Endothelial cell of umbilical vein (primary cell): Measurements from ENCODE around the gene MFGE8. TPM values are rescaled to one million over a fixed set of nuclear protein-coding genes. Genes with fewer than 3 reads are reported as not detected.

Experiments
- BruUV-seq: library from RNA; stranded (reverse); fragments of 400-500 nt; replicated peaks from 2 replicates; lab custom pipeline; 2021; lab: Mats Ljungman, UMichigan
- CTCF ChIA-PET: fragments of 300-600, 350-600 bp; sonication (Branson Sonifier 250); formaldehyde crosslinking; loops from one replicate; lab custom pipeline; 2021; ENCODE audit warnings: antibody characterized with exemption, inconsistent platforms; lab: Charles Lee
- POLR2A ChIA-PET: fragments of 300-600, 350-600 bp; sonication (Branson Sonifier 250); formaldehyde crosslinking; loops from one replicate; lab custom pipeline; 2021; ENCODE audit warnings: antibody characterized with exemption, inconsistent platforms; lab: Charles Lee
- DNase-seq: peaks from one replicate; pipeline ENCODE4 v3.0.0-alpha.2; 2011; ENCODE audit warnings: low read depth, low spot score
- FAIRE-seq: peaks from 2 replicates; lab custom pipeline; 2011; peaks lifted over from hg19 to GRCh38; lab: Jason Lieb, UNC
- H2AFZ ChIP-seq: 2 replicates; pipeline ENCODE4 v1.6.0; 2012; ENCODE audit warnings: low read depth, low read length, control low read depth, inconsistent platforms
- H3K27ac ChIP-seq: 2 replicates; pipeline ENCODE4 v1.5.1; 2011; ENCODE audit warnings: low read depth, mild to moderate bottlenecking, control low read depth, low read length, moderate library complexity; ENCODE audit not compliant: insufficient read depth
- H3K27me3 ChIP-seq, 2 experiments: 2 replicates each; pipeline versions ENCODE4 v1.6.0 to v1.6.1; 2011; ENCODE audit warnings: low read length in 2 of 2, mixed read lengths in 1 of 2; ENCODE audit not compliant: control insufficient read depth in 2 of 2, insufficient read depth in 2 of 2
- H3K36me3 ChIP-seq, 2 experiments: 2 replicates in 1 of 2; 3 replicates in 1 of 2; pipeline ENCODE4 v1.5.1; 2011; ENCODE audit warnings: low read length in 2 of 2, mild to moderate bottlenecking in 1 of 2, moderate library complexity in 1 of 2; ENCODE audit not compliant: control insufficient read depth in 2 of 2, insufficient read depth in 2 of 2; ENCODE audit errors: extremely low read depth in 1 of 2
- H3K4me1 ChIP-seq: 3 replicates; pipeline ENCODE4 v1.5.1; 2011; ENCODE audit warnings: mild to moderate bottlenecking, low read length; ENCODE audit not compliant: control insufficient read depth, insufficient read depth; ENCODE audit errors: extremely low read depth
- H3K4me2 ChIP-seq: 2 replicates; pipeline ENCODE4 v1.6.1; 2011; ENCODE audit warnings: low read length, control low read depth, mixed read lengths; ENCODE audit not compliant: insufficient read depth
- H3K4me3 ChIP-seq, 3 experiments: fragments of 200-600 bp in 1 of 3; sonication (generic), shearing (Covaris generic) in 1 of 3; replicated peaks in 1 of 3; 2 replicates each; pipeline ENCODE4 v1.5.1; 2011 to 2016; ENCODE audit warnings: control low read depth in 3 of 3, low read length in 3 of 3, mild to moderate bottlenecking in 2 of 3, inconsistent platforms in 1 of 3, low read depth in 1 of 3, moderate library complexity in 1 of 3; ENCODE audit not compliant: insufficient read depth in 1 of 3
- H3K79me2 ChIP-seq: 2 replicates; pipeline ENCODE4 v1.6.0; 2012; ENCODE audit warnings: low read length, inconsistent platforms; ENCODE audit not compliant: control insufficient read depth, insufficient read depth
- H3K9ac ChIP-seq: replicated peaks from 2 replicates; pipeline ENCODE3; 2011; ENCODE audit warnings: low read length, control low read depth; ENCODE audit not compliant: insufficient read depth; ENCODE audit errors: extremely low read depth
- H3K9me1 ChIP-seq: replicated peaks from 3 replicates; pipeline ENCODE4 v1.6.0; 2011; ENCODE audit warnings: mild to moderate bottlenecking, low read length; ENCODE audit not compliant: control insufficient read depth, insufficient read depth; ENCODE audit errors: extremely low read depth
- H3K9me3 ChIP-seq: replicated peaks from 2 replicates; pipeline ENCODE4 v1.5.1; 2012; ENCODE audit warnings: low read length, inconsistent platforms; ENCODE audit not compliant: control insufficient read depth, insufficient read depth
- H4K20me1 ChIP-seq: replicated peaks from 2 replicates; pipeline ENCODE3; 2011; ENCODE audit warnings: mild to moderate bottlenecking, low read length; ENCODE audit not compliant: control insufficient read depth, insufficient read depth; ENCODE audit errors: extremely low read depth
- EZH2 ChIP-seq: IDR thresholded peaks from 2 replicates; pipeline ENCODE4 v1.6.1; 2012; ENCODE audit warnings: borderline replicate concordance, low read depth, mild to moderate bottlenecking, moderate library complexity, low read length, inconsistent platforms; ENCODE audit not compliant: severe bottlenecking
- FOS ChIP-seq: IDR thresholded peaks from 2 replicates; pipeline ENCODE4 v1.6.1; 2011; ENCODE audit warnings: mild to moderate bottlenecking, low read length, moderate library complexity, borderline replicate concordance; ENCODE audit not compliant: insufficient read depth
- GATA2 ChIP-seq: IDR thresholded peaks from 2 replicates; pipeline ENCODE4 v1.7.0; 2011; ENCODE audit warnings: low read depth, mild to moderate bottlenecking, moderate library complexity, mixed read lengths, low read length; ENCODE audit not compliant: insufficient read length, insufficient read depth
- JUN ChIP-seq: IDR thresholded peaks from 2 replicates; pipeline ENCODE4 v1.6.1; 2011; ENCODE audit warnings: borderline replicate concordance, low read depth; ENCODE audit not compliant: insufficient read length, insufficient read depth
- MYC ChIP-seq: IDR thresholded peaks from one replicate; pipeline ENCODE4 v1.6.1; 2011; ENCODE audit warnings: mild to moderate bottlenecking, low read depth, low read length
- POLR2A ChIP-seq: IDR thresholded peaks from 2 replicates; pipeline ENCODE4 v1.6.1; 2012; ENCODE audit warnings: low read depth, mild to moderate bottlenecking, control low read depth, low read length
- POLR2AphosphoS5 ChIP-seq: IDR thresholded peaks from 2 replicates; pipeline ENCODE4 v1.6.1; 2012; ENCODE audit warnings: low read depth, mild to moderate bottlenecking, control low read depth, low read length, moderate library complexity; ENCODE audit not compliant: insufficient read depth
- dilution Hi-C: fragments of 300-500 bp; cut with MboI; formaldehyde crosslinking; loops from one replicate; pipeline ENCODE4 v1.15.0; 2019; ENCODE audit warnings: low sequenced_read_pairs; ENCODE audit not compliant: extremely low pct_ligation_motif_present
- intact Hi-C: fragments of 100-400 bp; cut with micrococcal nuclease; formaldehyde crosslinking; loops from one replicate; pipeline ENCODE4 v1.10.0; 2022
- polyA plus RNA-seq, 4 experiments: library from polyadenylated mRNA; depleted of rRNA in 3 of 4; stranded (reverse) in 3 of 4; unstranded in 1 of 4; fragments of >200 nt; gene quantifications; 2 replicates each; pipeline versions ENCODE4 v1.2.1 to v1.2.3, GENCODE V29; 2011 to 2012; ENCODE audit warnings: missing spikeins in 1 of 4
- total RNA-seq: library from RNA; stranded (reverse); gene quantifications from 2 replicates; pipeline ENCODE4 v1.2.3, GENCODE V29; 2021
- TF ChIP-seq, protein P1 (sequence below), 2 donors: IDR thresholded peaks; 1 replicate in 1 of 2; 2 replicates in 1 of 2; pipeline ENCODE4 v1.5.1; 2011; ENCODE audit warnings: low read length in 2 of 2, mild to moderate bottlenecking in 2 of 2, moderate library complexity in 2 of 2, control low read depth in 1 of 2, inconsistent platforms in 1 of 2, low read depth in 1 of 2; ENCODE audit not compliant: insufficient read depth in 1 of 2; ENCODE audit errors: extremely low read depth in 1 of 2
- TF ChIP-seq, protein P2 (sequence below): IDR thresholded peaks from 2 replicates; pipeline ENCODE4 v1.6.1; 2011; ENCODE audit not compliant: insufficient read depth, insufficient read length

Gene MFGE8
- total and polyA plus RNA-seq, 2 donors (not counting 3 experiments of a cell fraction or from before 2014, with no cell fraction given): 108 to 117 TPM

DNA sequence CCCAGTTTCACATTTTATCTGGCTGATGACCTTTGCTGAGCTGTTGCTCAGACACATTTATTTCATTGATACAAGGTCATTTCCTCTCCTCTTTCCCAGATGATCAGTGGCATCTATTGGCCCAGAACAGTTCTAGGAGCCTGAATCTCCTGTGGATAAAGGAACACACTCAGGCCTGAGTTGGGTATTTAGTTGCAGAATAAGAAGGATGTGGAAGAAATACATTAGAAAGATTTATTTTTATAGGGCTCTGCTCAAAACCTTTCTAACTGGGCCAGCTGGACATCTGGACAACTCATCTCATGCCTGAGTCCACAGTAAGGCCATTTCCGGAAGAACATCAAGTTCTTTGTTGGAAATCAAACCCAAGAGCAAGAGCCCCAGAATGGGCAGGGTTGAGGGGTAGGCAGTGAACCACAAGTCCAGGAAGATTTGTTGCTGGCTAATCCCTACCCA is 19.7 kb upstream of the MFGE8 start:
- Histone ChIP-seq H3K4me3 (no peak overlapping the region), H3K9me3 (no peaks in the 10 kb centered on the region), H3K27me3 (no peaks in the 10 kb centered on the region), H3K9me1 (no peaks in the 10 kb centered on the region), H3K9ac (no peak overlapping the region), H4K20me1 (no peaks in the 10 kb centered on the region), H3K79me2 (no peaks in the 10 kb centered on the region), H2AFZ (no peak overlapping the region), H3K27ac (no peak overlapping the region), H3K36me3 (no peaks in the 10 kb centered on the region), H3K4me1 (no peaks in the 10 kb centered on the region), H3K4me2 (no peak overlapping the region)
- dilution Hi-C loops: no loop called here
- DNase-seq: no peak
- no peak for FAIRE-seq
- TF ChIP-seq, protein P1, sequence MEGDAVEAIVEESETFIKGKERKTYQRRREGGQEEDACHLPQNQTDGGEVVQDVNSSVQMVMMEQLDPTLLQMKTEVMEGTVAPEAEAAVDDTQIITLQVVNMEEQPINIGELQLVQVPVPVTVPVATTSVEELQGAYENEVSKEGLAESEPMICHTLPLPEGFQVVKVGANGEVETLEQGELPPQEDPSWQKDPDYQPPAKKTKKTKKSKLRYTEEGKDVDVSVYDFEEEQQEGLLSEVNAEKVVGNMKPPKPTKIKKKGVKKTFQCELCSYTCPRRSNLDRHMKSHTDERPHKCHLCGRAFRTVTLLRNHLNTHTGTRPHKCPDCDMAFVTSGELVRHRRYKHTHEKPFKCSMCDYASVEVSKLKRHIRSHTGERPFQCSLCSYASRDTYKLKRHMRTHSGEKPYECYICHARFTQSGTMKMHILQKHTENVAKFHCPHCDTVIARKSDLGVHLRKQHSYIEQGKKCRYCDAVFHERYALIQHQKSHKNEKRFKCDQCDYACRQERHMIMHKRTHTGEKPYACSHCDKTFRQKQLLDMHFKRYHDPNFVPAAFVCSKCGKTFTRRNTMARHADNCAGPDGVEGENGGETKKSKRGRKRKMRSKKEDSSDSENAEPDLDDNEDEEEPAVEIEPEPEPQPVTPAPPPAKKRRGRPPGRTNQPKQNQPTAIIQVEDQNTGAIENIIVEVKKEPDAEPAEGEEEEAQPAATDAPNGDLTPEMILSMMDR (IDR thresholded peaks at IDR 0.05; ENCODE audit: extremely low read depth in 1 of 2, insufficient read depth in 1 of 2, low read depth in 1 of 2, low read length in 2 of 2): no peak
- TF ChIP-seq MYC: no peak
- TF ChIP-seq GATA2: no peak
- TF ChIP-seq JUN: no peak
- no peak for TF ChIP-seq POLR2A
- no peak for TF ChIP-seq FOS
- no peak for TF ChIP-seq POLR2AphosphoS5
- no peak for TF ChIP-seq EZH2
- TF ChIP-seq, protein P2, sequence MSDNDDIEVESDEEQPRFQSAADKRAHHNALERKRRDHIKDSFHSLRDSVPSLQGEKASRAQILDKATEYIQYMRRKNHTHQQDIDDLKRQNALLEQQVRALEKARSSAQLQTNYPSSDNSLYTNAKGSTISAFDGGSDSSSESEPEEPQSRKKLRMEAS: no peak
- CTCF ChIA-PET: no interaction called here
- no TSS peak for BruUV-seq
- intact Hi-C loops: no loop called here
- POLR2A ChIA-PET: no interaction called here
